Activated naive CD8-positive, alpha-beta T cell (primary cell): Measurements from ENCODE around the gene AKAP6.

Source experiments
- H3K27ac Mint-ChIP-seq: one replicate; pipeline ENCODE4 v1.8.0; 2021; ENCODE audit warnings: mixed read lengths
- H3K27me3 Mint-ChIP-seq: one replicate; pipeline ENCODE4 v1.8.0; 2021; ENCODE audit warnings: mixed read lengths
- H3K36me3 Mint-ChIP-seq: one replicate; pipeline ENCODE4 v1.8.0; 2021; ENCODE audit warnings: mixed read lengths
- H3K4me1 Mint-ChIP-seq: one replicate; pipeline ENCODE4 v1.8.0; 2021; ENCODE audit warnings: low read depth, mixed read lengths
- H3K4me3 Mint-ChIP-seq: one replicate; pipeline ENCODE4 v1.8.0; 2021; ENCODE audit warnings: mild to moderate bottlenecking, mixed read lengths
- H3K9me3 Mint-ChIP-seq: one replicate; pipeline ENCODE4 v1.8.0; 2021; ENCODE audit warnings: low read depth, mixed read lengths

The AKAP6 gene

GRCh38 chr14:32666308-32666707 is 337.2 kb downstream of the AKAP6 start:
- Mint-ChIP-seq H3K36me3 (no peaks in the 10 kb centered on the region), H3K4me1 (no peaks in the 10 kb centered on the region), H3K27ac (no peak overlapping the region), H3K4me3 (no peak overlapping the region), H3K9me3 (peaks cover 4% of the 10 kb centered on the region), H3K27me3 (no peaks in the 10 kb centered on the region)

GRCh38 chr14:32667287-32667686 is 338.2 kb downstream of the AKAP6 start:
- no peaks in the 10 kb centered on the region for H3K4me1 Mint-ChIP-seq
- H3K27me3 Mint-ChIP-seq = no peaks in the 10 kb centered on the region
- H3K27ac Mint-ChIP-seq = no peak overlapping the region
- H3K9me3 Mint-ChIP-seq = peaks cover 8% of the 10 kb centered on the region
- H3K36me3 Mint-ChIP-seq = no peaks in the 10 kb centered on the region
- no peak overlapping the region for H3K4me3 Mint-ChIP-seq

GRCh38 chr14:32667791-32668190 is 338.7 kb downstream of the AKAP6 start:
- Mint-ChIP-seq H3K4me3 (no peak overlapping the region), H3K36me3 (no peaks in the 10 kb centered on the region), H3K27me3 (no peaks in the 10 kb centered on the region), H3K27ac (no peak overlapping the region), H3K4me1 (no peaks in the 10 kb centered on the region), H3K9me3 (peaks cover 8% of the 10 kb centered on the region)

GRCh38 chr14:32669391-32669790 is 340.3 kb downstream of the AKAP6 start:
- H3K9me3 Mint-ChIP-seq = peaks cover 8% of the 10 kb centered on the region
- H3K27ac Mint-ChIP-seq = no peak overlapping the region

GRCh38 chr14:32675433-32675832 is 346.3 kb downstream of the AKAP6 start:
- Mint-ChIP-seq H3K36me3 (no peaks in the 10 kb centered on the region), H3K27ac (no peak overlapping the region), H3K4me3 (no peak overlapping the region), H3K4me1 (no peaks in the 10 kb centered on the region), H3K9me3 (peaks cover 8% of the 10 kb centered on the region), H3K27me3 (no peaks in the 10 kb centered on the region)

More at GRCh38 chr14:32669391-32669790, 340.3 kb downstream of the AKAP6 start:
- no peaks in the 10 kb centered on the region for H3K27me3 Mint-ChIP-seq
- H3K4me1 Mint-ChIP-seq = no peaks in the 10 kb centered on the region
- no peak overlapping the region for H3K4me3 Mint-ChIP-seq
- H3K36me3 Mint-ChIP-seq = no peaks in the 10 kb centered on the region

- no peaks in the 10 kb centered on the region for H3K4me1 Mint-ChIP-seq
- no peak overlapping the region for H3K27ac Mint-ChIP-seq
- no peaks in the 10 kb centered on the region for H3K27me3 Mint-ChIP-seq
- H3K36me3 Mint-ChIP-seq = no peaks in the 10 kb centered on the region
- no peak overlapping the region for H3K4me3 Mint-ChIP-seq
- H3K9me3 Mint-ChIP-seq = no peaks in the 10 kb centered on the region
These were observed 348.2 kb downstream of the AKAP6 start for GRCh38 chr14:32677129-32677780.

- Mint-ChIP-seq H3K9me3 (no peaks in the 10 kb centered on the region), H3K4me3 (no peak overlapping the region), H3K36me3 (no peaks in the 10 kb centered on the region), H3K27ac (no peak overlapping the region), H3K27me3 (no peaks in the 10 kb centered on the region), H3K4me1 (no peaks in the 10 kb centered on the region)
These were observed 349.0 kb downstream of the AKAP6 start for GRCh38 chr14:32678088-32678487.

GRCh38 chr14:32679927-32680612 is 351.0 kb downstream of the AKAP6 start:
- H3K4me1 Mint-ChIP-seq = no peaks in the 10 kb centered on the region
- no peak overlapping the region for H3K4me3 Mint-ChIP-seq
- H3K36me3 Mint-ChIP-seq = peaks cover 2% of the 10 kb centered on the region
- no peak overlapping the region for H3K27ac Mint-ChIP-seq
- H3K27me3 Mint-ChIP-seq = no peaks in the 10 kb centered on the region
- H3K9me3 Mint-ChIP-seq = no peaks in the 10 kb centered on the region

- Mint-ChIP-seq H3K36me3 (peaks cover 2% of the 10 kb centered on the region), H3K4me3 (no peak overlapping the region), H3K27me3 (no peaks in the 10 kb centered on the region), H3K4me1 (no peaks in the 10 kb centered on the region), H3K27ac (no peak overlapping the region), H3K9me3 (no peaks in the 10 kb centered on the region)
These were observed 352.5 kb downstream of the AKAP6 start for GRCh38 chr14:32681598-32681997.

GRCh38 chr14:32682214-32682613 is 353.1 kb downstream of the AKAP6 start:
- Mint-ChIP-seq H3K4me1 (no peaks in the 10 kb centered on the region), H3K27ac (no peak overlapping the region), H3K9me3 (no peaks in the 10 kb centered on the region), H3K27me3 (no peaks in the 10 kb centered on the region), H3K4me3 (no peak overlapping the region), H3K36me3 (peaks cover 2% of the 10 kb centered on the region)

GRCh38 chr14:32683679-32684078 is 354.6 kb downstream of the AKAP6 start:
- Mint-ChIP-seq H3K4me3 (no peak overlapping the region), H3K27me3 (no peaks in the 10 kb centered on the region), H3K9me3 (no peaks in the 10 kb centered on the region), H3K27ac (no peak overlapping the region), H3K36me3 (peaks cover 2% of the 10 kb centered on the region), H3K4me1 (no peaks in the 10 kb centered on the region)

GRCh38 chr14:32688941-32689340 is 359.8 kb downstream of the AKAP6 start:
- H3K9me3 Mint-ChIP-seq = no peaks in the 10 kb centered on the region
- no peak overlapping the region for H3K4me3 Mint-ChIP-seq
- no peak overlapping the region for H3K27ac Mint-ChIP-seq
- no peaks in the 10 kb centered on the region for H3K27me3 Mint-ChIP-seq
- H3K4me1 Mint-ChIP-seq = no peaks in the 10 kb centered on the region
- H3K36me3 Mint-ChIP-seq = no peaks in the 10 kb centered on the region

GRCh38 chr14:32692441-32692840 is 363.3 kb downstream of the AKAP6 start:
- H3K4me1 Mint-ChIP-seq = no peaks in the 10 kb centered on the region
- no peaks in the 10 kb centered on the region for H3K9me3 Mint-ChIP-seq
- no peak overlapping the region for H3K4me3 Mint-ChIP-seq
- no peaks in the 10 kb centered on the region for H3K36me3 Mint-ChIP-seq
- no peaks in the 10 kb centered on the region for H3K27me3 Mint-ChIP-seq
- no peak overlapping the region for H3K27ac Mint-ChIP-seq

- Mint-ChIP-seq H3K27ac (no peak overlapping the region), H3K36me3 (no peaks in the 10 kb centered on the region), H3K4me3 (no peak overlapping the region), H3K4me1 (no peaks in the 10 kb centered on the region), H3K9me3 (no peaks in the 10 kb centered on the region), H3K27me3 (no peaks in the 10 kb centered on the region)
These were observed 364.0 kb downstream of the AKAP6 start for GRCh38 chr14:32693114-32693513.

- Mint-ChIP-seq H3K4me1 (no peaks in the 10 kb centered on the region), H3K27me3 (no peaks in the 10 kb centered on the region), H3K9me3 (no peaks in the 10 kb centered on the region), H3K36me3 (no peaks in the 10 kb centered on the region), H3K27ac (no peak overlapping the region), H3K4me3 (no peak overlapping the region)
These were observed 365.8 kb downstream of the AKAP6 start for GRCh38 chr14:32694795-32695449.
